KOPT-K1 (cell line): ENCODE measurements around the gene DTNB.
"Not testable (repeated sequence)": the region's sequence is repeated elsewhere in the genome, so short reads cannot be mapped to it uniquely, and the experiment has no call there.

Experiments used
- H3K27ac ChIP-seq: fragments of 200-600 bp; sonication (generic); 2 replicates; pipeline ENCODE4 v1.5.1; 2016; ENCODE audit warnings: antibody characterized with exemption, mild to moderate bottlenecking, low read depth, low read length; ENCODE audit not compliant: poor library complexity, severe bottlenecking
- H3K36me3 ChIP-seq: fragments of 200-600 bp; sonication (generic); 2 replicates; pipeline ENCODE4 v1.5.1; 2017; ENCODE audit warnings: antibody characterized with exemption, mild to moderate bottlenecking, low read length, moderate library complexity; ENCODE audit not compliant: insufficient read depth
- H3K9me3 ChIP-seq: fragments of 200-600 bp; sonication (generic); 2 replicates; pipeline ENCODE4 v1.5.1; 2017; ENCODE audit warnings: antibody characterized with exemption, low read length, mild to moderate bottlenecking; ENCODE audit not compliant: insufficient read depth, poor library complexity, severe bottlenecking

DTNB gene

DNA sequence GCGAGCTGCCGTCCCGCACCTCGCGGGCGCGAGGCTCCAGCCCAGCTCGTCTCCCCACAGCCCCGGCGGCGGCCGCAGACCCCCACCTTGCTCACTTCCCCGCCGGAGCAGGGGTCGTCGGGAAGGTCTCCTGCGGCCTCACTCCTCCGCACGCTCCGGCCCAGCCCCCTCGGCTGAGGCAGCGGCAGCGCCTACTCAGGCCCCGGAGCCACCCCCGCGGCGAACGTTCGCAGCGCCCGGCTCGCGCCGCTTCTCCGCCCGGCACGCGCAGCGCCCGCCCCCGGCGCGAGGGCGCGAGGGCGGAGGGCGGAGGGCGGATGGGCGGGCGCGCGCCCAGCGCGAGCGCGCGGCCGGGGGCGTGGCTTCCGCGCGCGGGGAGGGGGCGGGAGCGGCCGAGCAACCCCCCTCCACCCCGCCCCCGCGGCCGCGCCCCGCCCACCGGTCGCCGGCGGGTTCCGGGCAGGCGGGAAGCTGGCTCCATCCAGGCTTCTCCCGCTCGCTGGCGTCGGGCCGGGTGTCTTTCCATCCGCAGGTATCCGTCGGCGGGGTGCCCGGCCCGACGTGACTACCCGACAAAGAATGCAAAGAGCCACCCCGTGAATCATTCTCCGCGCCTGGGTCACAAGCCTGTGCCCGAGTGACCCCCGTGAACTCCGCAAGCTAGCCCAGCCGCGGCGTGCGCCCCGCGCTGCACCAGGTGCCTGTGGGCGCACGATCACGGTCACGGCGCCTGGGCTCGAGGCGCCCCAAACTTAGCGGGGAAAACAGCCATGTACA, at the start of gene DTNB:
Gene DTNB, minus strand, starts transcription at position 278 of the 777 bp plus-strand sequence. CDS start 20,917 bp downstream, outside the sequence.
- Histone ChIP-seq H3K36me3 (no peaks in the 10 kb centered on the region), H3K27ac (peak within 1 kb of the TSS; percentile 76), H3K9me3 (no peaks in the 10 kb centered on the region)

DNA sequence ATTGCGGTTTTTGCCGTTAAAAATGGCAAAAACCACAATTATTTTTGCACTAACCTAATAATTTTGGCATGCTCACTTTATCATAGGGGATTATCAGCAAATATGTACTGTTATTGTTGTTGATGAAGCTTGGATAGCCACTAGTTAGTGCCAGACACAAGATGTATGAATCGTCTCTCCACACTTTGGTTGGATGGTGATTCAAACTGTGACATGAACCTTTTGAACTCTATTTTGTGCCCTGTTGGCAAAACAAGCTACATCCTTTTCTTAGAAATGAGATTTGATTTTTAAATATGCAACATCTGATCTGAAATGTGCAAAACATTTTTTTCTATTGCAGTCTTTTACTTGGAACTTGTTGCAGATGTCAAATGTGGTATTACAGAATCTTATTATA, 48.8 kb upstream of the DTNB start:
- Histone ChIP-seq H3K9me3 (no peaks in the 10 kb centered on the region), H3K36me3 (no peaks in the 10 kb centered on the region), H3K27ac (no peak overlapping the region)

DNA sequence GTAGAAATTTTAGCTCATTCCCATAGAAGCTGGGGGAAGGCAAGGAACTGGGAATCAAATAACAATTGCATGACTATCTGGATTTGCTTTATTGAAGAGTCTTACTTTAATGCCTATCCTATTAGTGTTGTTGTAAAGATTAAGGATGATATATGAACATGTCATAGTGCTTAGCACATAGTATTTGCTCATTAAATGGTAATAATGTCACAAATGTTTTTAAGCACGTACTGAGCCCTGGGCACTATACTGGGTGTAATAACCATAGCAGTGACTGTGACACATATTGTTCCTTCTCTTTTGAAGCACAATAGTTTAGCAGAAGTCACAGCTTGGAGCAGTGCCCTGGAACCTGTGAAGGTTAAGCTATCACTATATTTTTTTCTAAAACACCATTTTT, 47.2 kb upstream of the DTNB start:
- Histone ChIP-seq H3K9me3 (no peaks in the 10 kb centered on the region), H3K36me3 (no peaks in the 10 kb centered on the region), H3K27ac (no peak overlapping the region)

- Histone ChIP-seq H3K36me3 (no peaks in the 10 kb centered on the region), H3K27ac (no peak overlapping the region), H3K9me3 (no peaks in the 10 kb centered on the region)
Measured at GRCh38 chr2:25714740-25715139, 41.4 kb upstream of the DTNB start.

GRCh38 chr2:25712455-25712854, 39.1 kb upstream of the DTNB start:
- Histone ChIP-seq H3K36me3 (no peaks in the 10 kb centered on the region), H3K27ac (no peak overlapping the region), H3K9me3 (no peaks in the 10 kb centered on the region)

DNA sequence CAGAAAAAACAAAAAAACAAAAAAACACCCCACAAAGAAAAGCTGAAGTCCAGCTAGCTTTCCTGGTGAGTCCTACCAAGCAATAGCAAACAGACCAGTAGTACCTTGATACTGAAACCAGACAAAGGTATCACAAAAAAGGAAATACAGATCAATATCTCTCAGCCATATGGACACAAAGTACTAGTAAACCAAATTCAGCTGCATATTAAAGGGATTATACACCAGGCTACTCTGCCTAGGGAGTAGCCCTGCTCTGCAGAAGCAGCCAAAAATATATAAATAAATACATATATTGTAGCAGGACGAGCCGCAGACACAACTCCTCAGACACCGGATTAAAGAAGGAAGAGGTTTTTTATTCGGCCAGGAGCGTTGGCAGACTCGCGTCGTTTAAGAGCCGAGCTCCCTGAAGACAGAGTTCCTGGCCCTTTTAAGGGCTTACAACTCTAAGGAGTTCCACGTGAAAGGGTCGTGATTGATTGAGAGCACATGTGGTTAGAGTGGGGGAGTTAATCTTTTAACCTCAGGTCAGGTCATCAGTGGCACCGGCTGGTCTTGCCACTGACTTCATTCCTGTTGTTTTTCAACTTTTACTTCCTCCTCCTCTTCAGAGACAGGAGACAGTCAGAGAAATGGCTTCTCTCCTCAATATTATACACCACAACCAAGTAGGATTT, 38.4 kb upstream of the DTNB start:
- Histone ChIP-seq H3K9me3 (no peaks in the 10 kb centered on the region), H3K36me3 (no peaks in the 10 kb centered on the region), H3K27ac (no peak overlapping the region)

DNA sequence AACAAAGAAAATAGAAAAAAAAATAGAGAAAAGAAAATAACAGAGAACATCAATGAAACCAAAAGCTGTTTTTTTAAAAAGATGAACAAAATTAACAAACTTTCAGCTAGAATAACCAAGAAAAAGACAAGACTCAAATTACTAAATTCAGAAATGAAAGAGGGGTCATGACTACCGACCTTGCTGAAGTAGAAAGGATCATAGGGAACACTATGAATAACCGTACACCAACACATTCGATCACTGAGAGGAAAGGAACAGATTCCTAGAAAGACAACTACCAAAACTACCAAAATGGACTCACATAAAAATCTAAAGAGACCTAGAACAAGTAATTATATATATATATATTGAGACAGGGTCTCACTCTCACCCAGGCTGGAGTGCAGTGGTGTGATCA, 37.4 kb upstream of the DTNB start:
- no peaks in the 10 kb centered on the region for H3K9me3 ChIP-seq
- H3K36me3 ChIP-seq, result no peaks in the 10 kb centered on the region
- no peak overlapping the region for H3K27ac ChIP-seq

- no peaks in the 10 kb centered on the region for H3K9me3 ChIP-seq
- no peaks in the 10 kb centered on the region for H3K36me3 ChIP-seq
- no peak overlapping the region for H3K27ac ChIP-seq
Measured at GRCh38 chr2:25709349-25709748, 36.0 kb upstream of the DTNB start.

- no peak overlapping the region for H3K27ac ChIP-seq
- H3K36me3 ChIP-seq, result no peaks in the 10 kb centered on the region
- no peaks in the 10 kb centered on the region for H3K9me3 ChIP-seq
Measured at GRCh38 chr2:25707927-25708590, 34.7 kb upstream of the DTNB start.

- H3K27ac ChIP-seq, H3K36me3 ChIP-seq, H3K9me3 ChIP-seq: not testable (repeated sequence)
Measured at GRCh38 chr2:25705575-25705974, 32.2 kb upstream of the DTNB start.

DNA sequence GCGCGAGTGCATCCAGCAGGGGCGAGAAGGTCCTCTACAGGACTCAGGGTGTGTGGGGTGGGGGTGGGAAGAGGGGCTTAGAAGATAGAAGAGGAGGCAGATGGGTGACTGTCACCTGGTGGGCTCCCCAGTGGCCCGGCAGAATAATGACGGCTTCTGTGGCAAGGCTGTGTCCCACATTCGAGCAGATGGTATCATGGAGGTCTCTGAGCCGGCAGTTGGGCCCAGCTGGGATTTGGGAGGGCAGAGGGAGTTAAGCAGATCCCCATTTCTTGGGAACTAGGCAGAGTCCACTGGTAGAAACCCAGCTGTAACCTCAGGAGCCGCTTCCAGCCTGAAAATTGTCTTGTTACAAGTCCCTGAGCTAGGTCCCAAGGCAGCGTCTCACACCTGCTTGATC, 28.4 kb upstream of the DTNB start:
- Histone ChIP-seq H3K36me3 (no peaks in the 10 kb centered on the region), H3K9me3 (no peaks in the 10 kb centered on the region), H3K27ac (no peak overlapping the region)

DNA sequence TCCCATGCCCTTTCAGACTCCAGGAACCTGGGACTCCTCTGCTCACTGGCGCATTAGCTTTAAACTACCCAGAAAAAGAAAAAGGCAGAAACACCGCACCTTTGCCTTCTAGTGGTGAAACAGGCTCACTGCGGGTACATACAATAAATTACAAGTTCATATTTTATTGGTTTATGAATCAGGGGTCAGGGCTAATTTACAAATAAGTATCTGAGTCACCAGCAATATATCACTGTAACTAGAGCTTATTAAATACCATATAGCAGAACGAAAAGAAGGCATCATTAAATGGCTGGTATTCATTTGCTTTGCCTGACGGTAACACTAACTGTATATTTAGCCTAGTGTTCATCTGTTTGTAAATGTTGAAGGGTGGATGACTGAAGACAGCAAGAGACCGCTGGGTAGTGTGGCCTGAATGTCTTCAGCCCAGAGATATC, 26.9 kb upstream of the DTNB start:
- no peaks in the 10 kb centered on the region for H3K36me3 ChIP-seq

DNA sequence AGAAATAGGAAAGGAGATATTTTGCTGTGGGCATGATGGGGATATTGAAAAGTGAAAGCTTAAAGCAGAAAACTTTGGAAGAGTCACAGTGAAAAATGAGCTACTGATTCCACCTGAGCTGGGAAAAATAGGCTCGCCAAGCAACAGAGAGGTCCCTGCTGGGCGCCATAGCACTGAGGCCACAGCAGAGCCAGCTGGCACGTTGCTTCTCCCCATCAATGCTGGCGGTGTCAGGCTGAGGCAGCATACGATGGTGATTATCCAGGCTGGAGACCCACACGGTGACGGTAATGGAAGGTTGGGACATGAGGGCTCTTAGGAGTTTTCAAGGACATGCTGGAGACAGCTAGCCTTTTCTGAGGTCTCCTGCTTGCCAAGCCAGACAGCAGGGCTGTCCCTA, 25.8 kb upstream of the DTNB start:
- H3K9me3 ChIP-seq, result no peaks in the 10 kb centered on the region
- no peak overlapping the region for H3K27ac ChIP-seq
- H3K36me3 ChIP-seq, result no peaks in the 10 kb centered on the region

More for the DNA sequence above, 26.9 kb upstream of the DTNB start:
- H3K27ac ChIP-seq, result no peak overlapping the region
- H3K9me3 ChIP-seq, result no peaks in the 10 kb centered on the region

- Histone ChIP-seq H3K36me3 (no peaks in the 10 kb centered on the region), H3K27ac (no peak overlapping the region), H3K9me3 (no peaks in the 10 kb centered on the region)
Measured at GRCh38 chr2:25698752-25699151, 25.4 kb upstream of the DTNB start.

DNA sequence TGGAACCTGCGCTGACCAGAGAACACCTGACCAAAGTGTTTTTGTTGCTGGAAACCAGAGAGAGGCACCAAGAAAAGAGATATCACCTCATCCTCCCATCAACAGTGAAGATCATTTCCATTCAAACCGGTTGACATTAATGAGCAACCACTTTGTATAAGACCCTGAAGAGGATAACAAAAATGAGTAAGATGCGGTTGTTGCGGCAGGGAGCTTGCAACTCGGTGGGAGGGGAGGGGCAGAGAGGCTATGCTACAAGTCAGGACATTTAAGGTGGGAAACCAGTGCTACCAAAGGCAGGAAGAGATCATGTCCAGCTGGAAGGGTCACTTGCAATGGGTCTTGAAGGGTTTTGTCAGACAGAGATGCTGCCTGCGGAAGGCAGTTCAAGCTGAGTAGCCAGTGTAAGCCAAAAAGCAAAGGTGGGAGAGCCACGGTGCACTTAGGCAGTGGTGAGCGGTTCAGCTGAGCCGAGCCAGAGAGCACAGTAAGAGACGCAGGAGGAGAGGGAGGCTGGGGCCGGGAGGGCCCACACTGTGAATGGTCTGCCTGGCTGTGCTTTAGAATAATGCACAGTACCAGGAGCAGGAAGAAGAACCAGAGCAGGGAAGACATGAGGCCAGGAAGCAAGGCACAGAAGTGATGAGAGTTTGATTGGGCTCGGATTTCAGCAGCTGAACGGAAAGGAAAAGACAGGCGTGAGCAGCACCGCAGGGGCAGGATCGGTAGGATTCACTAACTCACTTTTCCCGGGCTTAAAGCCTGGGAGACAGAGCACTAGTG, 24.4 kb upstream of the DTNB start:
- no peaks in the 10 kb centered on the region for H3K9me3 ChIP-seq
- no peaks in the 10 kb centered on the region for H3K36me3 ChIP-seq
- no peak overlapping the region for H3K27ac ChIP-seq
